Measurements from ENCODE around the gene NAA25. TPM values are rescaled to one million over a fixed set of nuclear protein-coding genes. Genes with fewer than 3 reads are reported as not detected.

Gene NAA25
- total and polyA plus RNA-seq, 2 donors (not counting 3 experiments of a cell fraction or from before 2014, with no cell fraction given): 5.3 to 25.5 TPM

DNA sequence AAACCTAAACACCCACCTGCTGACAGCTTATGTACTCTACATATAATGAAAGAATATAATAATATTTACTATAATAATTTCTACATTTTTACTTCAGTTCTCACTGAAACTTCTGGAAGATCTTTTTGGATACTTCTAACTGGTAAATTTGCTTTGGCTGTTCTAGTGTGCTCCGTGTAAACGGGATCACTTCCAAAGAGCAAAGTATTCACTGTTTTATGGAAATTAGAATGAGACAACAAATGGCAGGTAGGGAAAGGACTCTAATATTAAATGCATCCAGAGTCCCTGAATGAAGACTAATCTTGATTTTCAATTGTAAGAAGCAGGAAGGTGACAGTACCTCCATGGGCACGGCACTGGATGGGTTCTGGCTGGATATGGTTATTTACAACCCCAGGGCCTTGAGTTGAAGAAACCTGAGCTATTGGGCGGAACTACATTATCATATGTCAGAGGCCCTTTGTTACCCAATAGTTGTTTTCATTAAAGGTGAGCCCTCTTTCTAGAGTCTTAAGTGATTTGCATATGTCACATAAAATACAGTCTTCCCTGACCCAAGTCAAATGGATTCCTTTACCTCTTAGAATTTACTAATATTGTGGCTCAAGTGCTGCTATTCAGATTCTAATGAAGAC, 84.7 kb downstream of the NAA25 start:
- no peaks in the 10 kb centered on the region for H3K27me3 ChIP-seq (ENCODE audit: control insufficient read depth in 2 of 2, insufficient read depth in 2 of 2, low read length in 2 of 2)
- FAIRE-seq: no peak
- H3K9ac ChIP-seq (replicated peaks; ENCODE audit: extremely low read depth, insufficient read depth, low read length): no peak overlapping the region
- intact Hi-C loops (cut with micrococcal nuclease): no loop called here
- H3K4me1 ChIP-seq (ENCODE audit: control insufficient read depth, extremely low read depth, insufficient read depth, low read length): peaks cover 15% of the 10 kb centered on the region
- H3K27ac ChIP-seq (ENCODE audit: insufficient read depth, low read depth, low read length): no peak overlapping the region
- DNase-seq (ENCODE audit: low read depth, low spot score): no peak
- no peak overlapping the region for H3K4me2 ChIP-seq (ENCODE audit: insufficient read depth, low read length)
- H2AFZ ChIP-seq (ENCODE audit: low read depth, low read length): no peak overlapping the region
- POLR2A ChIA-PET: no interaction called here
- H3K36me3 ChIP-seq (ENCODE audit: control insufficient read depth in 2 of 2, extremely low read depth in 1 of 2, insufficient read depth in 2 of 2, low read length in 2 of 2): peaks cover 19 to 20% of the 10 kb centered on the region in 2 experiments
- CTCF ChIA-PET: interaction anchor here (1.2 to 4.4 kb wide), 3 partner anchors 9 to 11 kb away, joined by 3 to 16 read pairs (median 4); partner anchors contain the start of genes ERP29 and TMEM116
- TF ChIP-seq JUN (IDR thresholded peaks at IDR 0.05; ENCODE audit: borderline replicate concordance, insufficient read depth, insufficient read length, low read depth) (no peak), FOS (IDR thresholded peaks at IDR 0.05; ENCODE audit: borderline replicate concordance, insufficient read depth, low read length) (no peak)
- TF ChIP-seq, protein P1, sequence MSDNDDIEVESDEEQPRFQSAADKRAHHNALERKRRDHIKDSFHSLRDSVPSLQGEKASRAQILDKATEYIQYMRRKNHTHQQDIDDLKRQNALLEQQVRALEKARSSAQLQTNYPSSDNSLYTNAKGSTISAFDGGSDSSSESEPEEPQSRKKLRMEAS (IDR thresholded peaks at IDR 0.05; ENCODE audit: insufficient read depth, insufficient read length): no peak
- BruUV-seq (replicated peaks): no TSS peak
- no peak overlapping the region for H3K4me3 ChIP-seq (replicated peaks in 1 of 3; ENCODE audit: insufficient read depth in 1 of 3, low read depth in 1 of 3, low read length in 3 of 3)
- dilution Hi-C loops (cut with MboI; ENCODE audit: extremely low pct_ligation_motif_present, low sequenced_read_pairs): no loop called here
- H3K9me1 ChIP-seq (replicated peaks; ENCODE audit: control insufficient read depth, extremely low read depth, insufficient read depth, low read length): no peaks in the 10 kb centered on the region
- peaks cover 2% of the 10 kb centered on the region for H4K20me1 ChIP-seq (replicated peaks; ENCODE audit: control insufficient read depth, extremely low read depth, insufficient read depth, low read length)
- H3K9me3 ChIP-seq (replicated peaks; ENCODE audit: control insufficient read depth, insufficient read depth, low read length): no peaks in the 10 kb centered on the region
- H3K79me2 ChIP-seq (ENCODE audit: control insufficient read depth, insufficient read depth, low read length): peaks cover 24% of the 10 kb centered on the region

DNA sequence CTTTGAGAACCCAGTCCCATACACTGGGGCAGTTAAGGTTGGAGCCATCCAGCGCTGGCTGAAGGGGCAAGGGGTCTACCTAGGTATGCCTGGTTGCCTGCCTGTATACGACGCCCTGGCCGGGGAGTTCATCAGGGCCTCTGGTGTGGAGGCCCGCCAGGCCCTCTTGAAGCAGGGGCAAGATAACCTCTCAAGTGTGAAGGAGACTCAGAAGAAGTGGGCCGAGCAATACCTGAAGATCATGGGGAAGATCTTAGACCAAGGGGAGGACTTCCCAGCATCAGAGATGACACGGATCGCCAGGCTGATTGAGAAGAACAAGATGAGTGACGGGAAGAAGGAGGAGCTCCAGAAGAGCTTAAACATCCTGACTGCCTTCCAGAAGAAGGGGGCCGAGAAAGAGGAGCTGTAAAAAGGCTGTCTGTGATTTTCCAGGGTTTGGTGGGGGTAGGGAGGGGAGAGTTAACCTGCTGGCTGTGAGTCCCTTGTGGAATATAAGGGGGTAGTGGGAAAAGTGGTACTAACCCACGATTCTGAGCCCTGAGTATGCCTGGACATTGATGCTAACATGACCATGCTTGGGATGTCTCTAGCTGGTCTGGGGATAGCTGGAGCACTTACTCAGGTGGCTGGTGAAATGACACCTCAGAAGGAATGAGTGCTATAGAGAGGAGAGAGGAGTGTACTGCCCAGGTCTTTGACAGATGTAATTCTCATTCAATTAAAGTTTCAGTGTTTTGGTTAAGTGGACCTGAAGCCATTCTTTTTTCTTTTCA, 86.2 kb downstream of the NAA25 start:
- no peak overlapping the region for H2AFZ ChIP-seq (ENCODE audit: low read depth, low read length)
- H3K9me1 ChIP-seq (replicated peaks; ENCODE audit: control insufficient read depth, extremely low read depth, insufficient read depth, low read length): no peaks in the 10 kb centered on the region
- H3K4me1 ChIP-seq (ENCODE audit: control insufficient read depth, extremely low read depth, insufficient read depth, low read length): peaks cover 24% of the 10 kb centered on the region
- FAIRE-seq (no peak), DNase-seq (ENCODE audit: low read depth, low spot score) (no peak)
- POLR2A ChIA-PET: interaction anchor here (1.2 kb wide), 1 partner anchor 8 kb away, joined by 3 read pairs; no protein-coding TSS in a partner anchor
- H3K27ac ChIP-seq (ENCODE audit: insufficient read depth, low read depth, low read length): no peak overlapping the region
- TSS peak; percentile 93 for BruUV-seq (replicated peaks)
- H3K9me3 ChIP-seq (replicated peaks; ENCODE audit: control insufficient read depth, insufficient read depth, low read length): no peaks in the 10 kb centered on the region
- peaks cover 5% of the 10 kb centered on the region for H4K20me1 ChIP-seq (replicated peaks; ENCODE audit: control insufficient read depth, extremely low read depth, insufficient read depth, low read length)
- H3K27me3 ChIP-seq (ENCODE audit: control insufficient read depth in 2 of 2, insufficient read depth in 2 of 2, low read length in 2 of 2): no peaks in the 10 kb centered on the region
- CTCF ChIA-PET: interaction anchor here (1.5 to 4.4 kb wide), 3 partner anchors 9 to 77 kb away, joined by 4 to 16 read pairs (median 14); partner anchors contain the start of genes ERP29 and TMEM116
- peaks cover 14 to 17% of the 10 kb centered on the region in 2 experiments for H3K36me3 ChIP-seq (ENCODE audit: control insufficient read depth in 2 of 2, extremely low read depth in 1 of 2, insufficient read depth in 2 of 2, low read length in 2 of 2)
- intact Hi-C loops (cut with micrococcal nuclease) (no loop called here), dilution Hi-C loops (cut with MboI; ENCODE audit: extremely low pct_ligation_motif_present, low sequenced_read_pairs) (no loop called here)
- no peak overlapping the region for H3K4me3 ChIP-seq (replicated peaks in 1 of 3; ENCODE audit: insufficient read depth in 1 of 3, low read depth in 1 of 3, low read length in 3 of 3)
- peaks cover 35% of the 10 kb centered on the region for H3K79me2 ChIP-seq (ENCODE audit: control insufficient read depth, insufficient read depth, low read length)
- H3K4me2 ChIP-seq (ENCODE audit: insufficient read depth, low read length): no peak overlapping the region
- H3K9ac ChIP-seq (replicated peaks; ENCODE audit: extremely low read depth, insufficient read depth, low read length): no peak overlapping the region
- no peak for TF ChIP-seq JUN (IDR thresholded peaks at IDR 0.05; ENCODE audit: borderline replicate concordance, insufficient read depth, insufficient read length, low read depth)
- TF ChIP-seq, protein P1 (IDR thresholded peaks at IDR 0.05; ENCODE audit: insufficient read depth, insufficient read length): no peak
- no peak for TF ChIP-seq POLR2AphosphoS5 (IDR thresholded peaks at IDR 0.05; ENCODE audit: insufficient read depth, low read depth, low read length)
- no peak for TF ChIP-seq FOS (IDR thresholded peaks at IDR 0.05; ENCODE audit: borderline replicate concordance, insufficient read depth, low read length)
- TF ChIP-seq POLR2A (IDR thresholded peaks at IDR 0.05; ENCODE audit: low read depth, low read length): no peak

All from endothelial cell of umbilical vein (primary cell).